NB4 (cell line): Measurements from ENCODE around the gene MELK.

Source experiments
- MYC ChIP-seq: IDR thresholded peaks from 2 replicates; pipeline ENCODE4 v1.6.1; 2011; ENCODE audit warnings: low read depth, low read length
- POLR2A ChIP-seq: IDR thresholded peaks from 2 replicates; pipeline ENCODE4 v1.6.1; 2011; ENCODE audit warnings: mild to moderate bottlenecking; ENCODE audit not compliant: insufficient read length; ENCODE audit errors: extremely low read depth
- TF ChIP-seq, protein P1 (sequence below): IDR thresholded peaks from one replicate; pipeline ENCODE4 v1.5.1; 2012; ENCODE audit warnings: low read depth, low read length

DNA sequence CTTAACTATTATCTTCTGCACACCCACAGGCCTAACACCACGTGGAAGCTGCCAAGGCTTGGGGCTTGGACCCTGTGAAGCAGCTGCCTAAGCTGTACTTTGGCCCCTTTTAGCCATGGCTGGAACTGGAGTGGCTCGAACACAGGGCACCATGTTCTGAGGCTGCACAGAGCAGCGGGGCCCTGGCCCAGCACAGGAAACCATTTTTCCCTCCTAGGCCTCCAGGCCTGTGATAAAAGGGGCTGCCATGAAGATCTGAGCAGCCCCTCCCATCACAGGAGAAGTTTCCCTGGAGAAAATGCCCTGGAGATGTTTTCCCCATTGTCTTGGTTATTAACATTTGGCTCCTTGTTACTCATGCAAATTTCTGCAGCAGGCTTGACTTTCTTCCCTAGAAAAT lies 126.3 kb downstream of the MELK start:
- TF ChIP-seq, protein P1, sequence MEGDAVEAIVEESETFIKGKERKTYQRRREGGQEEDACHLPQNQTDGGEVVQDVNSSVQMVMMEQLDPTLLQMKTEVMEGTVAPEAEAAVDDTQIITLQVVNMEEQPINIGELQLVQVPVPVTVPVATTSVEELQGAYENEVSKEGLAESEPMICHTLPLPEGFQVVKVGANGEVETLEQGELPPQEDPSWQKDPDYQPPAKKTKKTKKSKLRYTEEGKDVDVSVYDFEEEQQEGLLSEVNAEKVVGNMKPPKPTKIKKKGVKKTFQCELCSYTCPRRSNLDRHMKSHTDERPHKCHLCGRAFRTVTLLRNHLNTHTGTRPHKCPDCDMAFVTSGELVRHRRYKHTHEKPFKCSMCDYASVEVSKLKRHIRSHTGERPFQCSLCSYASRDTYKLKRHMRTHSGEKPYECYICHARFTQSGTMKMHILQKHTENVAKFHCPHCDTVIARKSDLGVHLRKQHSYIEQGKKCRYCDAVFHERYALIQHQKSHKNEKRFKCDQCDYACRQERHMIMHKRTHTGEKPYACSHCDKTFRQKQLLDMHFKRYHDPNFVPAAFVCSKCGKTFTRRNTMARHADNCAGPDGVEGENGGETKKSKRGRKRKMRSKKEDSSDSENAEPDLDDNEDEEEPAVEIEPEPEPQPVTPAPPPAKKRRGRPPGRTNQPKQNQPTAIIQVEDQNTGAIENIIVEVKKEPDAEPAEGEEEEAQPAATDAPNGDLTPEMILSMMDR = no peak
- TF ChIP-seq POLR2A (no peak), MYC (no peak)
